HepG2 (cell line): ENCODE measurements around the gene TSPYL4. TPM values are rescaled to one million over a fixed set of nuclear protein-coding genes. Genes with fewer than 3 reads are reported as not detected.

Experiments
- ATF4 ChIP-seq, 2 experiments: fragments of 450-650 bp in 1 of 2; sonication (generic) in 1 of 2; formaldehyde crosslinking; IDR thresholded peaks; 2 replicates each; pipeline versions ENCODE4 v1.5.0 to v1.8.0; 2020 to 2022; ENCODE audit warnings: mild to moderate bottlenecking in 1 of 2, missing genetic modification reagents in 1 of 2
- FOXJ3 ChIP-seq: sonication (generic); formaldehyde crosslinking; IDR thresholded peaks from 2 replicates; pipeline ENCODE4 v1.4.0; 2020; ENCODE audit warnings: missing genetic modification reagents, mild to moderate bottlenecking, borderline replicate concordance
- FOXO1 ChIP-seq: sonication (generic); formaldehyde crosslinking; IDR thresholded peaks from 2 replicates; pipeline ENCODE4 v1.4.0; 2020; ENCODE audit warnings: missing genetic modification reagents
- GATA4 ChIP-seq: sonication (generic); IDR thresholded peaks from 2 replicates; pipeline ENCODE4 v1.6.1; 2016; ENCODE audit warnings: antibody characterized with exemption, low read depth, borderline replicate concordance
- GMEB2 ChIP-seq: IDR thresholded peaks from 2 replicates; pipeline ENCODE4 v1.6.1; 2016; ENCODE audit warnings: missing biosample characterization, missing genetic modification reagents, low read depth
- HOXA7 ChIP-seq: sonication (generic); formaldehyde crosslinking; IDR thresholded peaks from 2 replicates; pipeline ENCODE4 v1.8.1; 2022; ENCODE audit warnings: mild to moderate bottlenecking, missing genetic modification reagents, moderate library complexity
- JUNB ChIP-seq: sonication (generic); formaldehyde crosslinking; IDR thresholded peaks from 2 replicates; pipeline ENCODE4 v1.8.0; 2022; ENCODE audit warnings: missing genetic modification reagents, mild to moderate bottlenecking, borderline replicate concordance
- KDM5A ChIP-seq: fragments of 200-600 bp; sonication (generic); IDR thresholded peaks from 2 replicates; pipeline ENCODE4 v1.7.0; 2018; ENCODE audit warnings: antibody characterized with exemption, mild to moderate bottlenecking, low read length, borderline replicate concordance
- MIER3 ChIP-seq: IDR thresholded peaks from 2 replicates; pipeline ENCODE4 v1.6.1; 2016; ENCODE audit warnings: missing compliant biosample characterization, borderline replicate concordance
- MXD4 ChIP-seq: IDR thresholded peaks from 2 replicates; pipeline ENCODE4 v1.6.1; 2016; ENCODE audit warnings: mild to moderate bottlenecking, missing biosample characterization, missing genetic modification reagents
- SNAPC4 ChIP-seq: sonication (generic); formaldehyde crosslinking; IDR thresholded peaks from 2 replicates; pipeline ENCODE4 v1.4.0; 2020; ENCODE audit warnings: mild to moderate bottlenecking, missing genetic modification reagents
- ZFY ChIP-seq: sonication (generic); formaldehyde crosslinking; IDR thresholded peaks from 2 replicates; pipeline ENCODE4 v1.4.0; 2020; ENCODE audit warnings: missing genetic modification reagents
- ZSCAN20 ChIP-seq: sonication (generic); formaldehyde crosslinking; IDR thresholded peaks from 2 replicates; pipeline ENCODE4 v1.4.0; 2020; ENCODE audit warnings: missing genetic modification reagents, mild to moderate bottlenecking, borderline replicate concordance
- polyA plus RNA-seq, 8 experiments: library from polyadenylated mRNA; depleted of rRNA in 3 of 8; stranded (reverse) in 7 of 8; unstranded in 1 of 8; fragments of >200 nt; fragmentation: Illumina TruSeq in 4 of 8; extraction: Trizol in 4 of 8; gene quantifications; 2 replicates each; pipeline versions ENCODE4 v1.2.1 to v1.2.3, GENCODE V29; 2011 to 2016; ENCODE audit warnings: low read depth in 4 of 8, missing spikeins in 1 of 8, mixed read lengths in 1 of 8; ENCODE audit not compliant: insufficient read depth in 1 of 8
- total RNA-seq, 5 experiments: library from RNA; depleted of rRNA; stranded (reverse); fragments of >200 nt; fragmentation: Illumina TruSeq; extraction: Trizol; gene quantifications; 2 replicates each; pipeline ENCODE4 v1.2.3, GENCODE V29; 2016; ENCODE audit warnings: low read depth in 1 of 5
- TF ChIP-seq, protein P1 (sequence below): sonication (generic); formaldehyde crosslinking; IDR thresholded peaks from 2 replicates; pipeline ENCODE4 v1.4.0; 2020; ENCODE audit warnings: mild to moderate bottlenecking, missing genetic modification reagents, borderline replicate concordance

The TSPYL4 gene
- total and polyA plus RNA-seq, 2 of the 13 experiments (the other 11 are each of a cell fraction or from before 2014, with no cell fraction given), result 18.0 to 19.7 TPM

- no peak; the same call in none of the 2 replicates for TF ChIP-seq MXD4 (CRISPR knock-in tag)
- no peak for TF ChIP-seq GATA4
- TF ChIP-seq FOXO1 (CRISPR knock-in tag), result no peak
- TF ChIP-seq, protein P1, sequence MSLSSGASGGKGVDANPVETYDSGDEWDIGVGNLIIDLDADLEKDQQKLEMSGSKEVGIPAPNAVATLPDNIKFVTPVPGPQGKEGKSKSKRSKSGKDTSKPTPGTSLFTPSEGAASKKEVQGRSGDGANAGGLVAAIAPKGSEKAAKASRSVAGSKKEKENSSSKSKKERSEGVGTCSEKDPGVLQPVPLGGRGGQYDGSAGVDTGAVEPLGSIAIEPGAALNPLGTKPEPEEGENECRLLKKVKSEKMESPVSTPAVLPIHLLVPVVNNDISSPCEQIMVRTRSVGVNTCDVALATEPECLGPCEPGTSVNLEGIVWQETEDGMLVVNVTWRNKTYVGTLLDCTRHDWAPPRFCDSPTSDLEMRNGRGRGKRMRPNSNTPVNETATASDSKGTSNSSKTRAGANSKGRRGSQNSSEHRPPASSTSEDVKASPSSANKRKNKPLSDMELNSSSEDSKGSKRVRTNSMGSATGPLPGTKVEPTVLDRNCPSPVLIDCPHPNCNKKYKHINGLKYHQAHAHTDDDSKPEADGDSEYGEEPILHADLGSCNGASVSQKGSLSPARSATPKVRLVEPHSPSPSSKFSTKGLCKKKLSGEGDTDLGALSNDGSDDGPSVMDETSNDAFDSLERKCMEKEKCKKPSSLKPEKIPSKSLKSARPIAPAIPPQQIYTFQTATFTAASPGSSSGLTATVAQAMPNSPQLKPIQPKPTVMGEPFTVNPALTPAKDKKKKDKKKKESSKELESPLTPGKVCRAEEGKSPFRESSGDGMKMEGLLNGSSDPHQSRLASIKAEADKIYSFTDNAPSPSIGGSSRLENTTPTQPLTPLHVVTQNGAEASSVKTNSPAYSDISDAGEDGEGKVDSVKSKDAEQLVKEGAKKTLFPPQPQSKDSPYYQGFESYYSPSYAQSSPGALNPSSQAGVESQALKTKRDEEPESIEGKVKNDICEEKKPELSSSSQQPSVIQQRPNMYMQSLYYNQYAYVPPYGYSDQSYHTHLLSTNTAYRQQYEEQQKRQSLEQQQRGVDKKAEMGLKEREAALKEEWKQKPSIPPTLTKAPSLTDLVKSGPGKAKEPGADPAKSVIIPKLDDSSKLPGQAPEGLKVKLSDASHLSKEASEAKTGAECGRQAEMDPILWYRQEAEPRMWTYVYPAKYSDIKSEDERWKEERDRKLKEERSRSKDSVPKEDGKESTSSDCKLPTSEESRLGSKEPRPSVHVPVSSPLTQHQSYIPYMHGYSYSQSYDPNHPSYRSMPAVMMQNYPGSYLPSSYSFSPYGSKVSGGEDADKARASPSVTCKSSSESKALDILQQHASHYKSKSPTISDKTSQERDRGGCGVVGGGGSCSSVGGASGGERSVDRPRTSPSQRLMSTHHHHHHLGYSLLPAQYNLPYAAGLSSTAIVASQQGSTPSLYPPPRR (CRISPR knock-in tag), result no peak
- 0 out of 2 replicates have a peak, but pooled peaks have one; percentile 2 for TF ChIP-seq ZFY (CRISPR knock-in tag)
- TF ChIP-seq SNAPC4 (CRISPR knock-in tag), result peak; percentile 8; the same call in 1 of the 2 replicates
- TF ChIP-seq ZSCAN20 (CRISPR knock-in tag), result no peak
- peak; percentile 79; the same call in 1 of the 2 replicates for TF ChIP-seq KDM5A
- TF ChIP-seq MIER3 (CRISPR knock-in tag), result peak; percentile 2; the same call in 1 of the 2 replicates
- TF ChIP-seq GMEB2 (CRISPR knock-in tag), result no peak
- TF ChIP-seq HOXA7 (CRISPR knock-in tag), result no peak
- peak in 1 of 2 experiments; percentile 29; a peak in 1 of 4 replicates for TF ChIP-seq ATF4 (CRISPR knock-in tag; IDR thresholded peaks at IDR 0.05)
- peak; percentile 71; the same call in 1 of the 2 replicates for TF ChIP-seq FOXJ3 (CRISPR knock-in tag)
- TF ChIP-seq JUNB (CRISPR knock-in tag), result no peak
Observed at GRCh38 chr6:116254297-116255056, 602 bp upstream of the TSPYL4 start (continued).
